Activated CD8-positive, alpha-beta memory T cell treated with anti-CD3 and anti-CD28 coated beads for 24 hours (primary cell): ENCODE results near the gene RASGEF1B.
"Not testable (repeated sequence)": the region's sequence is repeated elsewhere in the genome, so short reads cannot be mapped to it uniquely, and the experiment has no call there.

Experiments used
- DNase-seq: peaks from one replicate; pipeline ENCODE4 v3.0.0-alpha.2; 2020

The RASGEF1B gene

DNA sequence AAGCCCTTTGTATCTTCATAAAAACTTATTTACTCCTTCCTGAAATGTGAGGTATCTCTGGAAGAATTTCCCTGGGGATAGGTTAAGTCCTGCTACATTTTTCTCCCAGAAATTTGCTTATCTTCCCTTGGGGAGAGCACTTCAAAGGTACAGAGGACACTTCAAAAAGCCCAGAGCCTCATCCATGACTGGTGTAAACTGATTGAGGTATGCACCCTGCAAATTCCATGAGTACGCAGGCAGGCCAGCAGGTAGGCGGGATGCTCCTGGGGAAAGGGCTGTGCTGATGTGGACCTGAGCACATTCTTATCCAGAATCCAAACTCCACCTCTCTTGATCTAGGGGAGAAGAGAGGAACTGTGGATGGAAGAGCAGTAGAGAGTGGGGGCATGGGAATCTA, 26.3 kb upstream of the RASGEF1B start:
- no peak for DNase-seq

DNA sequence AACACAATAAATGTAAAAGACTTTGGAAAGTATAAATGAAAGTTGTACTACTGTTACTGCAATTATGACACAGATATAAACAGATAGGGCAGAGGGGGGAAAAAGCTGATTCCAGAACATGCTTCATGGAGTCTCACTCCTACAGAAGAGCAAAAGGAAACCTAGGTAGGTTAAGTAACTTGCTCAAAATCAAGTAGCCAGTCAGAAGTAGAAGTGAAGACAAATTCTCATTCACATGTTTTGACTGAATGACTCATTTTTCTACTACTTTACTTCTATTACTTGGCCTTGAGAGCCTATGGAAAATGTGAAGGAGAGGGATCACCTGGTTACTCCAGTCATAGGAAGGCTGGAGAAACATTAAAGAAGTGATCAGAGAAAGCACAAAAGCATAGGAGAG, 23.6 kb upstream of the RASGEF1B start:
- no peak for DNase-seq

DNA sequence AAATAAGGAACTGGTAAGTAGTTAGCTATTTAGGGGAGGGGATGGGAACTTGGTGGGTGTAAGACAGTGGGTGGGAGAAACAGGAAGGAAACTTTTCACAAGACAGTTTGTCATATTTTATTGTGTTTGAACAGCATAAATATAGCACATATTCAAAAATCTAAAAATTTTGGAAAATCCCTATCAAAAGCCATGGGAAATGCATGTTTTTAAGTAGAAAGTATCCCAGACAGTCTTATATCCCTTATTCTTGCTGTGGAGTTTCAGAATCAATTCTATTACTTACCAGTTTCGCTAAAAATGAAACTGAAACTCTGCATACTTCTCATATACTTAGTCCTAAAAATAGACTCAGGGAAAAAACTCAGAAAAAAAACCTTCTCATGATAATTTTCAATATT, 22.3 kb upstream of the RASGEF1B start:
- DNase-seq: no peak

DNA sequence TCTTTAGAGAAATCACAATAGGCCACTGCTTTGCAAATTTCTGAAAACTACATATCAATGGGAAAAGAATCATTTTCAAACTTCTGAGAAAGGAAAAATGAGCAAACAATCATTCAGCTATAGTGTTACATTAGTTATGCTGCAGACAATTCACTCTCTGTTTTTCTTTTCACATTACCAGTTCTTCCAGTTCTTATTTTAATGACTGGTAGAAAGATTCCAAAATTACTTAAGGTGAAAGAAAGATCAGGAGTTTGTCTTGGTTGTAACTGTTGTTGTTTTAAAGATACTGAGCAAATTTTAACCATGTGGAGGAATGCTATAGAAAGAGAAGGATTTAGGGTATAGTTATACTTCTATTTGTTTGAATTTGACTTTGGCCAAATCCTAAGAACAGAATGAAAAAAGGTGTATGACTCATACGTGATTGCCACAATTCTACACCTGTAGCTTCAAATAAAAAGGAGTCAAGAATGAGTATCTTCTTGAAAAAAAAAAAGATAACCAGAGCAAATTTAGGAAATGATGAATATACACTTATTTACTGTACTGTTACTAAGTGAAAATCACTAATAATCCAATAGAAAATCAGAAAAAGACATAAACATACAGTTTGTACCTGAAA, 21.0 kb upstream of the RASGEF1B start:
- no peak for DNase-seq

DNA sequence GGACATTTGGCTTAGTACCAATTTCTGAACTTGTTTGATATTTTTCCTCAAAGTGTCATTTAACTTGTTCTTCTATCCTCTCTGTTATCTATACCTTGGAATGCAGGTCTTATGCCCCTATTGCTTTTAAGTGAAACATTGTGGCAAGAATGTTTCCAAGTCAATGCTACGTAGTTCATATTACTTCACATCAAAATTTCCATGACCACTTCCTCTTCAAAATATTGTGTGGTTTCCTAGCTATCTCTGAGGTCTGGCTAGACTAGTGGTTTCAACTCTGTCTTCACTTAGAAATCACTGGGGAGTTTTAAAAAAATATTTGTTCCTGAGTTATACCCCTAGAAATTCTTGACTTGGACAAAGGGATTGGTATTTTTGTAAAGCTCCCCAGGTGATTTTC, 20.2 kb upstream of the RASGEF1B start:
- DNase-seq: no peak

DNA sequence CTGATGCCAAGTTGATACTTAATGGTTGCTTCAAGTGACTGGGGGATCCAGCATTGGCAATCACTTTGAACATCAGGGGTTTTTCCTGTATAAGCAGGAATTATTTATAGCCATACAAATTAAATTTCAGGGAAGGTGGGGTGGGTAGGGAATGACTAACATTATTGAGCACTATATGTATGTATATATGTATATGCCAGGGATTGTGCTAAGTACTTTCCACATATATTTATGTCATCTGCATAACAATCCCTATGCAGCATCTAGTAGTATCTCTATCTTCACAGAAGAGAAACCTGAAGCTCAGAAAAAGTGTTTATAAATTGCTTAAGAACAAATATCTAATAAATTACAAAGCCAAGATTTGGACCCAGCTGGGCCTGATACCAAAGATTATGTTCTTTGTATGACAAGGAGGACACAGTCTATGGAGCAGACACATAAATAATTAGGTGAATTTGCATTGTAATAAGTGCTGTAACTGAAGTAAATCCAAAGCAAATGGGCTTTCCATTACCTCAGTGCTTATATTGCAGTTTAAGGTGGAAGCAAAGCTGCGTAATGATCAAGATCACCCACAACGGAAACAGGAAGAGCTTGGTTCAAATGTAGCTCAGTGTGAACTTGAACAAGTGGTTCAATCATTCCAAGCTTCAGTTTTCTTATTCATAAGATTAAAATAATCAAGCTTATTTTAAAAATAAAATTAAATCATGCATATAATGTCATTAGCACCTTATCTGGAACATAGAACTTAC, 18.9 kb upstream of the RASGEF1B start:
- no peak for DNase-seq

DNA sequence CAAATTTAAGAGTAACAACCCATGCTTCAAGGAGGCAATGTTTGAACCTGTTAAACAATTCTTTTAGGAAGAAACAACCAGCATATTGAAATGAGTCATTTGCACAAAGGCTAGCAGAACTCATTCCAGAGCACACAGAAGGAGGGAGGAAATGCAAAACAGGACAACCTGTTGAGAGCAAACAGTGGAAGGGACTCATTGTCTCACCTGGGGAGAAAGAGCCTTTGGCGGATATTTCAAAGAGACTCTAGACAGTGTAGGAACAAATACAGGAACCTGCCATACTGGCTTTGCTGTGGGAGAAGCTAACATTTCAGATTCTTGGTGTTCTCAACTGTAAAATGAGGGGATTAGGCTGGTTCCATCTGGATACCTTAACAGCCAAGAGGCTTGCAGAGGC, 14.8 kb upstream of the RASGEF1B start:
- DNase-seq: no peak

DNA sequence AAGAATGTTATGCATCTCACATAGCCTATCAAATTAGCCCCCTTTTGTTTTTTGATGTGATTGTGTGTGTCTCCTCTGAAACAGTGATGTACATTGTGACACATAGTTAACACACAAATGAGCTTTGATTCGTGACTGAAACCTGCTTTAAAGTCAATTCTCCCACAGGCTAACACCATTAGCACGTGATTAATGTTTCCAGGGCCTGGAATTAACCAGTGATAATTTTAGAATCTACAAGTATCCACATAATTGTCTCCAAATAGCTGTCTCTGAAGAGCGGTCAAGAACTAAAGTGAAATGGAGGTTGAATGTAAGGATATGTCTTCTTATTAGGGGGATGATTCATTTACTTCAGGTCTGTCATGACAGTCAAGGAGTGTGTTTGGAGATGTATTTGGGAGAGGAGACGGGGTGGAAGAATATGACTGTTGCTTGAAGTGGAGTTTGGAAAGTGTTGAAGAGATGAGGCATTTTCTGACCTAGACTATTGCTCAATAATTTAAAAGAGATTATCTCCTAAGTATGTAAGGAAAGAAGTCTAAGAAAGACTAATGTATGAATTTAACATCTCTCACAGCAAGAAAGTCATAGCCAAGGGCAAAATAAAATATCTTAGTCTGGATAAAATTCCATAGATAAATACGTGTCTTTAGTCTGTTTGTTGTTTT, 13.7 kb upstream of the RASGEF1B start:
- no peak for DNase-seq

DNA sequence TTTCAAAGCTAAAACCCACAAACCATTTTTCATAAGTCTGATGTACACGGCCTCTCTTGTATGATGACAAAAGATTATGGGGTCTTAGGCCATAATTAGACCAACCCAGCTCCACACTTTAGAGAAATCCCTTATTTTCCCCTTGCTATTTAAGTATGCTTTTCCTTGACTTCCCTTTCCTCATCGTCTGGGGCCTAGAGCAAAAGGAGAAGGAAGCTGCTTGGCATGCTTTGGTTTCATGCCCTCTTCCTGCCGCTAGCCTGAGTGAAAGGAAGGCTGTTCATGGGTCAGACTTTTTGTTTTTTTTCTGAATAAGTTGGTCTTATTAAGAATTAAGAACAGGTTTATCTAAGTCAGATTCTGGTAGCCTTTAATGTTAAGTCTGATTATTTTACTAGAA, 10.6 kb upstream of the RASGEF1B start:
- no peak for DNase-seq

DNA sequence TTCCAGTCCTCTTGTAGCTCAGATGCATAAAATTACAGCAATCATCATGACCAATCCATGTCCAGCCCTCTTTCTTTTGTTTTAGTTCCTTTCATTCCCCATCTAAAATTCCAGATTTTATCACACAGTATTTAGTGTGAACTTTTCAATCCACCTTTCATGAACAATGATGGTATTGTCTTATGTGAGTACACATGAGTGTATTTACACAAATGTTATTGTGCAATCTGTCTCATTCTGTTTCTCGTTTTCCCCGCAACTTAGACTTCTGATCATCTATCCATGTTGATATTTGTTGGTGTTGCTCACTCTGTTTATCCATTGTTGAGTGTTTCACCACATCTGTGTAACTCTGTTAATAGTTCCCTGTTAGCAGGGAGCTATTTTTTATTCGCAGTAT, 9.4 kb upstream of the RASGEF1B start:
- no peak for DNase-seq

DNA sequence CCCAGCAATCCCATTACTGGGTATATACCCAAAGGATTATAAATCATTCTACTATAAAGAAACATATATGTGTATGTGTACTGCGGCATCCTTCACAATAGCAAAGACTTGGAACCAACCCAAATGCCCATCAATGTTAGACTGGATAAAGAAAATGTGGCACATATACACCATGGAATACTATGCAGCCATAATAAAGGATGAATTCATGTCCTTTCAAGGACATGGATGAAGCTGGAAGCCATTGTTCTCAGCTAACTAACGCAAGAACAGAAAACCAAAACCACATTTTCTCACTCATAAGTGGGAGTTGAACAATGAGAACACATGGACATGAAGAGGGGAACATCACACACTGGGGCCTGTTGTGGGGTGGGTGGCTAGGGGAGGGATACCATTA, 7.9 kb upstream of the RASGEF1B start:
- not testable (repeated sequence) for DNase-seq

DNA sequence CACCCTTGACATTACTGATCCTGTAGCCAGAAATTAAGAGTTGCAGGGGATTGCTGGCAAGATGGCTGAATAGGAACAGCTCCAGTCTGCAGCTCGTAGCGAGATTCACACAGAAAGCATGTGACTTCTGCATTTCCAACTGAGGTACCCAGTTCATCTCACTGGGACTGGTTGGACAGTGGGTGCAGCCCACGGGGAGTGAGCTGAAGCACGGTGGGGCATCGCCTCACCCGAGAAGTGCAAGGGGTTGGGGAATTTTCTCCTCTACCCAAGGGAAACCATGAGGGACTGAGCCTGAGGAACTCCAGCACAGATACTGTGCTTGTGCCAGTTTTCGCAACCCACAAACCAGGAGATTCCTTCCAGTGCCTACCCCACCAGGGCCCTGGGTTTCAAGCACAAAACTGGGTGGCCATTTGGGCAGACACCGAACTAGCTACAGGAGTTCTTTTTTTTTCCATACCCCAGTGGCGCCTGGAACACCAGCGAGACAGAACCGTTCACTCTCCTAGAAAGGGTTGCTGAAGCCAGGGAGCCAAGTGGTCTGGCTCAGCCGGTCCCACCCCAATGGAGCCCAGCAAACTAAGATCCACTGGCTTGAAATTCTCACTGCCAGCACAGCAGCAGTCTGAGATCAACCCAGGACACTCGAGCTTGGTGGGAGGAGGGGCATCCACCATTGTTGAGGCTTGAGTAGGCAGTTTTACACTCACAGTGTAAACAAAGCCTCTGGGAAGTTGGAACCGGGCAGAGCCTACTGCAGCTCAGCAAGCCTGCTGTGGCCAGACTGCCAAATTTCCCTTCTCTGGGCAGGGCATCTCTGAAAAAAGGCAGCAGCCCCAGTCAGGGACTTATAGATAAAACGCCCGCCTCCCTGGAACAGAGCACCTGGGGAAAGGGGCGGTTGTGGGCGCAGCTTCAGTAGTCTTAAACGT, 1.9 kb upstream of the RASGEF1B start:
- DNase-seq: not testable (repeated sequence)

DNA sequence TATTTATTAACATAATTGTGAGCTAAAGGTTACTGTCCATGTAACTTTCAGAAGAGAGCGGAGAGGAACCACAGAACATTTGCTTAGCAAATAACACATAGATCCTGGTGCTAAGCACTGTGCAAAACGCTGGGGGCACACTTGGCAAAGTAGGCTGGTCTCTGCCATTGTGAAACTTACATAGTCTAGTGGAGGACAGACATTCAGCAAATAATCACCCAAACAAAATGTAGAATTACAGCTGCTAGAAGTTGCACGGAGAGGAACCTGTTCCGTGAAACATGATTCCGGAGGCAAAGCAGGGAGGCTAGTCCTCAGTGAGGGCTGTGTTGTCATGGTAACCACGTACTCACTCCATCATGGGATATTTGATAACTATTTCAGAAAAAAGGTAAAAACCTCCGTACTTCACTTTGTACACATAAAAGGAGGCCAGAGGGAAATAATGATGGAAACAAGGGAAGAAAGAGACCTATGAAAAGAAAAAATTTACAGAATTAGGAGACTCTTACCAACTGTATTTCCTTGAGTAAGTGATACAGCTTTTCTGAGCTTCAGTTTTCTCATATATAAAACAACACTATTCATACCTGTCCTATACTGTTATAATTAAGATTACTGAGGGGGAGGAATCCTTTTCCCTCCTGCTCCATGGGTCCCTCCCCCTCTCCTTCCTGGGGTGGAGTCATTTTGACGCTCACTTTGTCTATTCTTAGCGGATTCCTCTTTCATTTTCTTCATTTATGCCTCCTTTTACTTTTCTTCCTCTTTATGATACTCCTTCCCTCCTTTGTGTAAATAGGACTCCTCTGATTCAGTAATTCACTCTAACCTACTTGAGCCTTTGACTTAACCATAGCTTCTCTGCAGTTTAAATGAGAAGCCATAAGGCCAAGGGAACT, 825 bp upstream of the RASGEF1B start:
- DNase-seq: no peak

DNA sequence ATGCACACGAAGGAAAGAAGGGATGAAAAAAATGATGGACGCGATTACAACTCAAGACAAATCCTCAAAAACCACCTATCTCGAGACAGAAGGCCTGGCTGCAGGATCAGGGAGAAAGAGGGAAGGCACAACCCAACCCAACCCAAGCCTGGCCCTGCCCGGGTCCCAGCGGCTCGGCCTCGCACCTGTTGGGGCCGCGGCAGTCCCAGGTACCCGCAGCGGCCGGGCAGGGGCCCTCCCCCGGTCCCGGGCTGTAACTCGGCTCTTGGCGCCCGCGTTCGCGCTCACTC, 464 bp downstream of the RASGEF1B start:
- no peak for DNase-seq

DNA sequence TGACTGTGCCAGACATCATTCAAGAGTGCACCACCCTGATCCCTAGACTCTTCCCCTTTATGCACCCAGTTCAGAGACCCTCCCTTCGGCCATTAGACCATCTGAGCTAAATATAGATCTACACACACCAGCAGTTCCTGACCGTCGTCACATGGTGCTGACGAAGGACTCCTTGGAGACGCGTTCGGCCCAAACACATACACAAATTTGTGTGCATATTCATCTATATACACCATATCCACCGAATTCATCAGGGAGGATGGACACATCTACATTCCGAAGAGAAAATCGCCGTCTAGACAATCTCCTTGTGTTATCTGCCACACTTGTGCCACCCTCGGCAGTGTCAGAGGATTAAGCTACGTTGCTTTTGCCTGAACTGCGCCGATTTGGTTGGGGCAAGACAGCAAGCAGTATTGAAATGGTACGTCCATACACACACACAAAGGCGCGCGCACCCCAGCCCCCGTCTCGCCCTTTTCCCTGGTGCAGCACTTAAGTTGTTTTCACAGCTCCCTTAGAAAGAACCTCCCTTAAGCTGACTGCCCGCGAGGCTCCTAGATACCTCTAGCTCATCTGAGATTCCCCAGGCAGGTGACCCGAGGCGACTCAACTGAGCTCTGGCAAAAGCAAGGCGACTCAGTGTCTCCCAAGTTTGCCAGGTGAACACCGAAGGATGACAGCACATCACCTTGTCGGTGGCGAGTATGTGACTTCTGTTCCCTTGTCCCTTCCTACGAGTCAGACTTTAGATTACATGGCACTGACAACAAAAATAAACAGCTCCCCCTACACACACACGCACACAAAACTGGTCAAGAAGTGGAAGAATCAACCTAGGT, 1.0 kb downstream of the RASGEF1B start:
- DNase-seq: peak; percentile 78

DNA sequence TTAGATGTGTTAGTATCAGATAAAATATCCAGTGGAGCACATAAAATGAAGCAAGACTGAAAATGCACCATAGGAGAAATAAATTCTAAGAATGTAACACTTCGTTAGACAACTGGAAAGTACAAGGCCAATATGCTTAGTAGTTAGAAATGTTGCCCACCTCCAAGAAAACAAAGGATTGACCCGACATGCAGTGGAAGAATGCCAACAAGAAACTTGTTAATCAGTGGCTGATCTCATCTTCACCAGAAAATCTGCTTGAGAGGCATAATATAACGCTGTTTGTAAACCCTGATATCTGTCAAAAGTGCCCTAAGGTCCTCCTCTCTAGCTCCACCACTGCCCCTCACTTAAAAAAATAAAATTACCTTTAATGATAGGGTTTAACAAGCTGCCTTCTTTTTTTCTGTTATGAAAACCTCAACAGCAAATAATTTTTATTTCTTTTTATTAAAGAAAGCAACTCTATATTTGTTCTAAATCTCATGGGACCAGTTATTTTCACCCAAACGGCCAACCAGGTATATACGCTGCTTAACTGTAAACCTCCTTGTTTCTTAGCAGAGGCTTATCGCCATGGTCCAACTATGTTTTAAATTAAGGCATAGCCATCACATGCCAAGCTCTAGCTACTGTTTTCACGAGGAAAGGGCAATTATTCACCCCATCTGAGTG, 1.8 kb downstream of the RASGEF1B start:
- no peak for DNase-seq

DNA sequence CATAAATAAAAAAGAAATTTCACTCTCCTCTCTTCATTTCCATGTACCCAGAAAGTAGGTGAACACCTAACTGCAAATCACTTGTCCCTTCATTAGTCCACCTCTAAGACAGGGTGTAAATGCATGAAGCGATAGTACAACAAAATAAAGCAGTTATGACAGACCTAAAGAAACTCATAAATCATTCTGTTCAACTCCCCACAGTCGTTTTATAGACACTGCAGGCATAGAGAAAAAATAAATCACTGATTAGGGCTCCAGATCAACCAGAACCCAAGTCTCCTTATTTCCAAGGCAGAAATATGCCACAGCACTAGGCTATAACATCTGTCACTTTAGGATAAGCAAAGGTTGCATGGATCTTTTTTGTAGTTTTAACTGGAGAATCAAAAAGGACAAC, 3.0 kb downstream of the RASGEF1B start:
- no peak for DNase-seq

DNA sequence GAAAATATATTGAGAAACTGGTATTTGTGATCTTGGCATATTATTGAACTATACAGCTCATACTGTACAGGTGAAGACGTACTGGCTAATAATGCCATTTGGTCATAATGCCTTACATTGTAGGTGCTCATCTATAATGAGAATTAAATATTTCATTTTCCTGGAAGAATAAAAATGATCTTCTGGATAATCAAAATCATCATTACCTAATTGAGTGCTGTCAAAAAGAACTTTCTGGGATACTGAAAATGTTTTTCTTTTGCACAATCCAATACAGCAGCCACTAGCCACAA, 4.1 kb downstream of the RASGEF1B start:
- DNase-seq: no peak

DNA sequence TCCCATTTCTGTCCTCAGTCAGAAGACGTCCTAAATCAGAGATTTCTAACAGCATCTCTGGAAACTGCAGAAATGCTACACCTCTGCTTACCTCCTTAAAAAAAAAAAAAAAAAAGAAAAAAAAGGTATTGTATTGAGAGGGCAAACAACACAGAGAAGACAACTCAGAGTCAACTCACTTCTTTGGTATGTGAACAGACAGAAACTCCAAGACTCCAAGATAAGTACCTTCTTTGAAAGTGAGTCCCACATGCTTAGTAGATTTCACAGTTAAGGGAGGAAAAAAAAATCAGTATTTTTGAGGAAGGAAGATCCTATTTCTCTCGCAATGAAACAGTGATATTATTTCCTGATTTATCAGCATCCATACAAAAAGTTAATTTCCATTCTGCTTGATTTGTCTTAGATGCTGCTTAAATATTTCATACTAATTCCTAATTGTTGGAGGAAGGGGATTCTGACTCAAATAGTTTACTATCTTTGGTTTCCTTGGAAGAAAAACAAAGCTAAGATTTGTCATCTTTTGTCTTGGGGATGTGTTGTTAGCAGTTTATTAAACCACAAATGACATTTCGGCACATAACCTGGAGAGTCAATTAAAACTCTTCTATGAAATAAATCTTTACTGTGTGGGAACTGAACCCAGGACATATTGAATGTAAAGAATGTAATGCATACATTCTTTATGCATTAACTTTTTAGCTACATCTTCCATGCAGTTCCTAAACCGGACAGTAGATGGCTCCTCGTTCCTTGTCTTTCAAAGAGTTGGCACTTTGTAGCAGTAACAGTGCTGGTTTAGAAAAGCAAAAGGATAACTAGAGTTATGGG, 4.7 kb downstream of the RASGEF1B start:
- peak; percentile 81 for DNase-seq
